Progenitor cell of endocrine pancreas (in vitro differentiated cells): ENCODE data around the gene HADHA. TPM values are rescaled to one million over a fixed set of nuclear protein-coding genes. Genes with fewer than 3 reads are reported as not detected.

ENCODE experiments used
- DNase-seq: peaks from one replicate; pipeline ENCODE4 v3.0.0; 2021; ENCODE audit warnings: low spot score; ENCODE audit not compliant: unreplicated experiment
- H3K27ac Mint-ChIP-seq: 2 replicates; pipeline ENCODE4 v1.8.0; 2021; ENCODE audit warnings: mild to moderate bottlenecking, moderate library complexity, mixed read lengths
- H3K27me3 Mint-ChIP-seq: 2 replicates; pipeline ENCODE4 v1.8.0; 2021; ENCODE audit warnings: mixed read lengths
- H3K36me3 Mint-ChIP-seq: 2 replicates; pipeline ENCODE4 v1.8.0; 2022; ENCODE audit warnings: mixed read lengths; ENCODE audit not compliant: insufficient read depth
- H3K4me1 Mint-ChIP-seq: 2 replicates; pipeline ENCODE4 v1.8.0; 2021; ENCODE audit warnings: low read depth, mixed read lengths
- H3K4me3 Mint-ChIP-seq: 2 replicates; pipeline ENCODE4 v1.8.0; 2021; ENCODE audit warnings: low read depth, mild to moderate bottlenecking, moderate library complexity, mixed read lengths
- H3K9me3 Mint-ChIP-seq: 2 replicates; pipeline ENCODE4 v1.8.0; 2021; ENCODE audit warnings: low read depth, mixed read lengths
- CTCF ChIP-seq: fragments of 200-600 bp; sonication (generic); IDR thresholded peaks from one replicate; pipeline ENCODE4 v1.5.0; 2021; ENCODE audit warnings: antibody characterized with exemption, mild to moderate bottlenecking; ENCODE audit not compliant: unreplicated experiment
- total RNA-seq: library from RNA; stranded (reverse); gene quantifications from 2 replicates; pipeline ENCODE4 v1.2.1, GENCODE V29; 2021

The HADHA gene
- total RNA-seq, 1 donor from 2014 or later = 111 TPM

- Mint-ChIP-seq H3K9me3 (peaks cover 4% of the 10 kb centered on the region), H3K27ac (no peak overlapping the region), H3K4me1 (no peaks in the 10 kb centered on the region), H3K36me3 (peaks cover 32% of the 10 kb centered on the region), H3K4me3 (no peak overlapping the region), H3K27me3 (no peaks in the 10 kb centered on the region)
- DNase-seq = no peak
- no peak for TF ChIP-seq CTCF
Observed at GRCh38 chr2:26217720-26218119, 26.7 kb downstream of the HADHA start.

GRCh38 chr2:26216587-26216986, 27.8 kb downstream of the HADHA start:
- no peaks in the 10 kb centered on the region for H3K27me3 Mint-ChIP-seq
- peaks cover 35% of the 10 kb centered on the region for H3K36me3 Mint-ChIP-seq
- no peak overlapping the region for H3K27ac Mint-ChIP-seq
- TF ChIP-seq CTCF = no peak
- peaks cover 4% of the 10 kb centered on the region for H3K9me3 Mint-ChIP-seq
- DNase-seq = no peak
- H3K4me3 Mint-ChIP-seq = no peak overlapping the region
- no peaks in the 10 kb centered on the region for H3K4me1 Mint-ChIP-seq

GRCh38 chr2:26215833-26216232, 28.6 kb downstream of the HADHA start:
- H3K4me3 Mint-ChIP-seq = no peak overlapping the region
- H3K9me3 Mint-ChIP-seq = peaks cover 4% of the 10 kb centered on the region
- peaks cover 36% of the 10 kb centered on the region for H3K36me3 Mint-ChIP-seq
- no peak for DNase-seq
- no peak for TF ChIP-seq CTCF
- H3K27me3 Mint-ChIP-seq = no peaks in the 10 kb centered on the region
- H3K27ac Mint-ChIP-seq = no peak overlapping the region
- H3K4me1 Mint-ChIP-seq = no peaks in the 10 kb centered on the region

GRCh38 chr2:26214759-26215158, 29.7 kb downstream of the HADHA start:
- Mint-ChIP-seq H3K27ac (no peak overlapping the region), H3K27me3 (no peaks in the 10 kb centered on the region), H3K4me3 (no peak overlapping the region), H3K4me1 (no peaks in the 10 kb centered on the region), H3K36me3 (peaks cover 36% of the 10 kb centered on the region), H3K9me3 (peaks cover 4% of the 10 kb centered on the region)
- no peak for TF ChIP-seq CTCF
- DNase-seq = no peak

- TF ChIP-seq CTCF = no peak
- H3K27me3 Mint-ChIP-seq = no peaks in the 10 kb centered on the region
- H3K9me3 Mint-ChIP-seq = peaks cover 4% of the 10 kb centered on the region
- DNase-seq = no peak
- no peak overlapping the region for H3K4me3 Mint-ChIP-seq
- H3K36me3 Mint-ChIP-seq = peaks cover 27% of the 10 kb centered on the region
- no peak overlapping the region for H3K27ac Mint-ChIP-seq
- H3K4me1 Mint-ChIP-seq = no peaks in the 10 kb centered on the region
Observed at GRCh38 chr2:26212011-26212410, 32.4 kb downstream of the HADHA start.
